GM12892 (cell line): ENCODE results near the gene AANAT.

ENCODE experiments used
- POLR2A ChIP-seq: IDR thresholded peaks from 2 replicates; pipeline ENCODE4 v1.6.1; 2011; ENCODE audit warnings: low read depth, low read length, control low read depth
- POLR2AphosphoS5 ChIP-seq: IDR thresholded peaks from 2 replicates; pipeline ENCODE4 v1.6.1; 2011; ENCODE audit warnings: low read depth, low read length, control low read depth
- TAF1 ChIP-seq: IDR thresholded peaks from 2 replicates; pipeline ENCODE4 v1.6.1; 2011; ENCODE audit warnings: low read depth, mild to moderate bottlenecking, control low read depth, low read length, borderline replicate concordance

DNA sequence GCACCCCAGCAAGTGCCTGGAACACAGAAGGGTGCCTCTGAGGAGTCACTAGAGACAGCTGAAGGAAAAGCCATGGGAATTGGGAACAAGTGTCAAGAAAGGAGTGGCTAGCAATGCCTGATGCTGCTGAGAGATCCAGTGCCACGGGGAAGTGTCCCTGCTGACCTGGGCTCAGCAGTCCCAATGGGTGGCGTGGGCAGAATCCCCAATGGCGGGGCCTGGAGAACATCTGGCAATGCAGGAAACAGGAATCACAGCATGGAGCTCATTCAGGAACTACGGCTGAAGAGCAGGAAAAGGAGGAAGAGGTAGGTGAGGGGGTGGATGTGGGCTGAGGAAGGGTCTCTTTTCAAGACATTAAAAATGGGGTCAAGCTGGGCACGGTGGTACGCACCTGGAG is 44.5 kb upstream of the AANAT start:
- no peak for TF ChIP-seq POLR2A
- no peak for TF ChIP-seq TAF1
- TF ChIP-seq POLR2AphosphoS5: no peak
